Panc1 (cell line): ENCODE results near the gene GATAD2B. TPM values are rescaled to one million over a fixed set of nuclear protein-coding genes. Genes with fewer than 3 reads are reported as not detected.

Source experiments
- ATAC-seq: fragments of 200-7000 bp; cut with Tn5 transposase; 2 replicates; pipeline ENCODE4 v1.9.1; 2020; ENCODE audit warnings: mild to moderate bottlenecking, moderate library complexity
- BruUV-seq: library from RNA; stranded (reverse); fragments of 400-500 nt; replicated peaks from 2 replicates; lab custom pipeline; 2021; lab: Mats Ljungman, UMichigan
- CTCF ChIA-PET: fragments of 300-600 bp; sonication (Branson Sonifier 250); formaldehyde crosslinking; loops from one replicate; lab custom pipeline; 2022; ENCODE audit warnings: antibody characterized with exemption; lab: Charles Lee
- POLR2A ChIA-PET: fragments of 300-600 bp; sonication (Branson Sonifier 250); formaldehyde crosslinking; loops from one replicate; lab custom pipeline; 2022; ENCODE audit warnings: antibody characterized with exemption; lab: Charles Lee
- DNase-seq: peaks from one replicate; pipeline ENCODE4 v3.0.0-alpha.2; 2010; ENCODE audit warnings: low read depth, low spot score
- H3K27ac ChIP-seq: 2 replicates; pipeline ENCODE4 v1.5.1; 2011; ENCODE audit warnings: mild to moderate bottlenecking, low read length, inconsistent platforms
- H3K27me3 ChIP-seq: fragments of 200-500 bp; sonication (Bioruptor generic); 2 replicates; pipeline ENCODE4 v1.6.0; 2014; ENCODE audit warnings: low read length, inconsistent platforms; ENCODE audit not compliant: control insufficient read depth, insufficient read depth
- H3K36me3 ChIP-seq: fragments of 200-500 bp; sonication (Bioruptor generic); 2 replicates; pipeline ENCODE4 v1.5.1; 2014; ENCODE audit warnings: inconsistent platforms, mild to moderate bottlenecking, low read length, moderate library complexity; ENCODE audit not compliant: control insufficient read depth, insufficient read depth
- H3K4me1 ChIP-seq: 2 replicates; pipeline ENCODE4 v1.5.1; 2011; ENCODE audit warnings: inconsistent platforms, mild to moderate bottlenecking, low read length, moderate library complexity; ENCODE audit not compliant: control insufficient read depth, insufficient read depth
- H3K4me3 ChIP-seq, 2 experiments: 2 replicates each; pipeline ENCODE4 v1.5.1; 2011 to 2012; ENCODE audit warnings: low read depth in 2 of 2, low read length in 2 of 2, mild to moderate bottlenecking in 2 of 2, inconsistent platforms in 1 of 2, moderate library complexity in 1 of 2
- H3K9me3 ChIP-seq: fragments of 200-500 bp; sonication (Bioruptor generic); 2 replicates; pipeline ENCODE4 v1.5.1; 2014; ENCODE audit warnings: low read depth, mild to moderate bottlenecking, inconsistent platforms, low read length, moderate library complexity; ENCODE audit not compliant: control insufficient read depth, insufficient read depth
- CTCF ChIP-seq: fragments of 450-650 bp; IDR thresholded peaks from 2 replicates; pipeline ENCODE4 v1.5.1; 2017; ENCODE audit warnings: mild to moderate bottlenecking
- POLR2AphosphoS5 ChIP-seq: IDR thresholded peaks from 2 replicates; pipeline ENCODE4 v1.6.1; 2012; ENCODE audit warnings: mild to moderate bottlenecking, low read depth, low read length, moderate library complexity
- REST ChIP-seq, 2 experiments: IDR thresholded peaks; 2 replicates each; pipeline ENCODE4 v1.6.1; 2011 to 2012; ENCODE audit warnings: low read depth in 2 of 2, control low read depth in 1 of 2, low read length in 1 of 2, mild to moderate bottlenecking in 1 of 2, moderate library complexity in 1 of 2; ENCODE audit not compliant: insufficient read depth in 1 of 2
- SIN3A ChIP-seq: IDR thresholded peaks from 2 replicates; pipeline ENCODE4 v1.6.1; 2012; ENCODE audit warnings: low read depth, mild to moderate bottlenecking, low read length, moderate library complexity, borderline replicate concordance; ENCODE audit not compliant: insufficient read depth
- TCF7L2 ChIP-seq: IDR thresholded peaks from 2 replicates; pipeline ENCODE4 v1.6.1; 2011; ENCODE audit warnings: mild to moderate bottlenecking, low read depth, low read length, inconsistent platforms
- in situ Hi-C: cut with HindIII; loops from 2 replicates; pipeline ENCODE4 v1.10.0; 2016; ENCODE audit warnings: low sequenced_read_pairs, low pct_unique_long_range_greater_than_20kb
- intact Hi-C: fragments of 100-400 bp; cut with micrococcal nuclease; formaldehyde crosslinking; loops from one replicate; pipeline ENCODE4 v1.10.0; 2022; ENCODE audit not compliant: unreplicated experiment
- total RNA-seq: library from RNA; stranded (reverse); gene quantifications from one replicate; pipeline ENCODE4 v1.2.1, GENCODE V29; 2021; ENCODE audit not compliant: unreplicated experiment

Gene GATAD2B
- total RNA-seq, 1 experiment from 2014 or later, result 47.2 TPM

- Histone ChIP-seq H3K9me3 (no peaks in the 10 kb centered on the region), H3K4me1 (no peaks in the 10 kb centered on the region), H3K4me3 (no peak overlapping the region), H3K36me3 (no peaks in the 10 kb centered on the region), H3K27me3 (no peaks in the 10 kb centered on the region), H3K27ac (no peak overlapping the region)
- ChIA-PET CTCF (no interaction called here), POLR2A (interaction anchor here (0.5 kb wide), 1 partner anchor 122 kb away, joined by 4 read pairs; no protein-coding TSS in a partner anchor)
- DNase-seq (no peak), ATAC-seq (no peak)
- BruUV-seq, result no TSS peak
- in situ Hi-C loops (no loop called here), intact Hi-C loops (no loop called here)
- TF ChIP-seq CTCF, result no peak
- no peak for TF ChIP-seq TCF7L2
- no peak for TF ChIP-seq POLR2AphosphoS5
- no peak for TF ChIP-seq SIN3A
- no peak for TF ChIP-seq REST (IDR thresholded peaks at IDR 0.05; ENCODE audit: insufficient read depth in 1 of 2, low read depth in 2 of 2, low read length in 1 of 2)
These were observed 127.4 kb downstream of the GATAD2B start for GRCh38 chr1:153795330-153795837.

GRCh38 chr1:153794624-153795329 is 128.0 kb downstream of the GATAD2B start:
- no peak for TF ChIP-seq CTCF
- TF ChIP-seq POLR2AphosphoS5, result no peak
- TF ChIP-seq TCF7L2, result no peak
- TF ChIP-seq SIN3A, result no peak
- TF ChIP-seq REST (IDR thresholded peaks at IDR 0.05; ENCODE audit: insufficient read depth in 1 of 2, low read depth in 2 of 2, low read length in 1 of 2), result no peak
- no TSS peak for BruUV-seq
- DNase-seq, result no peak
- Histone ChIP-seq H3K36me3 (no peaks in the 10 kb centered on the region), H3K9me3 (no peaks in the 10 kb centered on the region), H3K27me3 (no peaks in the 10 kb centered on the region), H3K4me1 (no peaks in the 10 kb centered on the region), H3K4me3 (no peak overlapping the region), H3K27ac (no peak overlapping the region)
- ATAC-seq, result no peak
- in situ Hi-C loops, result no loop called here
- ChIA-PET POLR2A (no interaction called here), CTCF (no interaction called here)
- intact Hi-C loops, result no loop called here
